ENCODE measurements around the gene DNAJC15.

- TF ChIP-seq TAF1 (IDR thresholded peaks at IDR 0.05; ENCODE audit: borderline replicate concordance, insufficient read depth, low read length), result no peak
- no peak for TF ChIP-seq POLR2AphosphoS5 (IDR thresholded peaks at IDR 0.05; ENCODE audit: low read depth, low read length)
- TF ChIP-seq REST (IDR thresholded peaks at IDR 0.05; ENCODE audit: insufficient read depth in 1 of 2, low read depth in 2 of 2, low read length in 2 of 2), result no peak
- TF ChIP-seq SIN3A (IDR thresholded peaks at IDR 0.05; ENCODE audit: borderline replicate concordance, insufficient read depth, low read length), result no peak
- no peak for TF ChIP-seq FOXP2 (optimal IDR thresholded peaks at IDR 0.05; ENCODE audit: borderline replicate concordance, extremely low read depth, extremely low read length, insufficient read depth)
Measured at GRCh38 chr13:43094901-43095300, 71.5 kb downstream of the DNAJC15 start.
